ENCODE data around the gene CYP27A1. TPM values are rescaled to one million over a fixed set of nuclear protein-coding genes. Genes with fewer than 3 reads are reported as not detected.

CYP27A1 gene
- total RNA-seq, 1 donor = 25.0 TPM

DNA sequence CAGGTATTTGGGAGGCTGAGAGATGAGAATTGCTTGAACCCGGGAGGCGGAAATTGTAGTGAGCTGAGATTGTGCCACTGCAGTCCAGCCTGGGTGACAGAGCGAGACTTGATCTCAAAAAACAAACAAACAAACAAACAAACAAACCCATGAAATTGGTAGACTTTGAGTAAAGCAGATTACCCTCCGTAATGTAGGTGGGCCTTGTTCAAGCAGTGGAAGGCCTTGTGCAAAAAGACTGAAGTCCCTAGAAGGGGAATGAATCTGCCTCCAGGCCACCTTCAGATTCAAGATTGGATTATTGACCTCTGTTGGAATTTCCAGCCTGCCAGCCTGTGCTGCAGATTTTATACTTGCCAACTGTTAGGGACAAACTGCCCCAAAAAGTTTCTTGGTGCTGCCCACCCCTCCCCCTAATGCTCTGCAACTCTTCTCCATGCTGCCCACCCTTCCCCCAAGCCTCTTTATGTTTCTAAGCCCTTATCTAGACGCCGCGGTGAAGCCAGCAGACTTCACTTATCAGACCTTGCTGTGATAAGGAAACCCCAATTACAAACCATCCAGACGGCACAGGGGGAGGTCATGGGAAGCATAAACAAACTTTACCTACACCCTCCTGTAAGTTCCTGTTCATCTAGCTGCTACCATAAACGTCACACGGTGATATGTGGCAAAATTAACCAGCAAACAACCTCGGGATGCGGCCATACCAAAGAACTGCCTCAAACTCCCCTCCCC, 17.0 kb downstream of the CYP27A1 start:
- no peak overlapping the region for H2AFZ ChIP-seq (ENCODE audit: low read length)
- H3K4me1 ChIP-seq (ENCODE audit: insufficient read depth, low read length) = no peaks in the 10 kb centered on the region
- H3K79me2 ChIP-seq (ENCODE audit: insufficient read depth, low read length) = no peaks in the 10 kb centered on the region
- H4K20me1 ChIP-seq (ENCODE audit: insufficient read depth, low read length) = peaks cover 5% of the 10 kb centered on the region
- peaks cover 2% of the 10 kb centered on the region for H3K27me3 ChIP-seq (ENCODE audit: insufficient read depth, low read length)
- H3K4me3 ChIP-seq (ENCODE audit: insufficient read depth, low read length) = no peak overlapping the region
- no peaks in the 10 kb centered on the region for H3K9me3 ChIP-seq (ENCODE audit: low read depth, low read length)
- no peaks in the 10 kb centered on the region for H3K36me3 ChIP-seq (ENCODE audit: insufficient read depth, low read length)
- no peak overlapping the region for H3K27ac ChIP-seq (ENCODE audit: low read depth, low read length)
- TF ChIP-seq, protein P1, sequence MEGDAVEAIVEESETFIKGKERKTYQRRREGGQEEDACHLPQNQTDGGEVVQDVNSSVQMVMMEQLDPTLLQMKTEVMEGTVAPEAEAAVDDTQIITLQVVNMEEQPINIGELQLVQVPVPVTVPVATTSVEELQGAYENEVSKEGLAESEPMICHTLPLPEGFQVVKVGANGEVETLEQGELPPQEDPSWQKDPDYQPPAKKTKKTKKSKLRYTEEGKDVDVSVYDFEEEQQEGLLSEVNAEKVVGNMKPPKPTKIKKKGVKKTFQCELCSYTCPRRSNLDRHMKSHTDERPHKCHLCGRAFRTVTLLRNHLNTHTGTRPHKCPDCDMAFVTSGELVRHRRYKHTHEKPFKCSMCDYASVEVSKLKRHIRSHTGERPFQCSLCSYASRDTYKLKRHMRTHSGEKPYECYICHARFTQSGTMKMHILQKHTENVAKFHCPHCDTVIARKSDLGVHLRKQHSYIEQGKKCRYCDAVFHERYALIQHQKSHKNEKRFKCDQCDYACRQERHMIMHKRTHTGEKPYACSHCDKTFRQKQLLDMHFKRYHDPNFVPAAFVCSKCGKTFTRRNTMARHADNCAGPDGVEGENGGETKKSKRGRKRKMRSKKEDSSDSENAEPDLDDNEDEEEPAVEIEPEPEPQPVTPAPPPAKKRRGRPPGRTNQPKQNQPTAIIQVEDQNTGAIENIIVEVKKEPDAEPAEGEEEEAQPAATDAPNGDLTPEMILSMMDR (IDR thresholded peaks at IDR 0.05; ENCODE audit: extremely low read depth, low read depth, low read length) = no peak
- DNase-seq (ENCODE audit: insufficient read length, low spot score, missing footprints) = no peak
- H3K4me2 ChIP-seq (ENCODE audit: insufficient read depth, low read length) = no peak overlapping the region

DNA sequence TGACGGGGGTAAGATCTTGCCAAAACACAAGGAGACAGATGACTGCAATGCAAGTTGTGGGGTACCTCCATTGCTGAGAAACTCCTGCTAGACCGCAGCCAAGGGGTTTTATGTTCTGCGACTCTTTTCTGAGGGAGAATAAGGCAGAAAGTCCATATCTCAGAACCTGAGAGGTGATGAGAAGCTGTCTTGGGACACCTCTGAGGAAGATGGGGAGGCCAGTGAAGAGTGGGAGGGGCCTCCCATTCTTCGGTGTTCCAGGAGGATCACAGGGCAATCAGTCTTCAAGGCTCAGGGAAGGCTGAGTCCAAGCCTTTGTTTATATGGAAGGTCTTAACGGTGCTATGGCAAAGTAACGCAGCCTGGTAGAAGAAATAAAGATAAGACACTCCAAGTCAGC, 18.0 kb downstream of the CYP27A1 start:
- Histone ChIP-seq H3K9me3 (ENCODE audit: low read depth, low read length) (no peaks in the 10 kb centered on the region), H3K4me1 (ENCODE audit: insufficient read depth, low read length) (peaks cover under 1% of the 10 kb centered on the region), H3K79me2 (ENCODE audit: insufficient read depth, low read length) (no peaks in the 10 kb centered on the region), H3K4me3 (ENCODE audit: insufficient read depth, low read length) (no peak overlapping the region), H3K4me2 (ENCODE audit: insufficient read depth, low read length) (no peak overlapping the region), H4K20me1 (ENCODE audit: insufficient read depth, low read length) (no peaks in the 10 kb centered on the region), H3K27ac (ENCODE audit: low read depth, low read length) (no peak overlapping the region), H3K36me3 (ENCODE audit: insufficient read depth, low read length) (no peaks in the 10 kb centered on the region), H2AFZ (ENCODE audit: low read length) (no peak overlapping the region), H3K27me3 (ENCODE audit: insufficient read depth, low read length) (peaks cover 2% of the 10 kb centered on the region)
- no peak for DNase-seq (ENCODE audit: insufficient read length, low spot score, missing footprints)
- TF ChIP-seq, protein P1 (IDR thresholded peaks at IDR 0.05; ENCODE audit: extremely low read depth, low read depth, low read length) = no peak

DNA sequence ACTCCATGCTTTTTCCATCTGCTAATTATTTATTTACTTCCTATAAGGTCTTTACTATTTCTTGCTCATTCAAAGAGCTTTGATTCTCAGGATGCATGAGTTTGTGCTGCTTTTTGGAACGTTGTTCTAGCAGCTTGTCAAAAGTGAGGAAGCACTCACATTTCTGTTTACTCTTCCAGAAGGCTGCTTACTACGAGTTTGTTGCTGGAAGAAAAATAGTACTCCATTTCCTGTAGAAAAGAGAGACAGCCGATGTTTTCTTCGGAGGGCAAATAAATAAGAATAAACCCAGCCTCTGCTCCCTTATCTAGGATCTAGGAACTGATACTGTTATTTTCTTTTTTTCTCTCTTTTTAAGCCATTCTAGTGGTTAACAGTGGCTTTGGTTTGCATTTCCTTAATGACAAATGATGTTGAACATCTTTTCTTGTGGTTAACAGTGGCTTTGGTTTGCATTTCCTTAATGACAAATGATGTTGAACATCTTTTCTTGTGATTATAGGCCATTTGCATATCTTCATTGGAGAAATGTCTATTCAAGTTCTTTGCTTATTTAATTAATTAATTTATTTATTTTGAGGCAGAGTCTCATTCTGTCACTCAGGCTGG, 20.5 kb downstream of the CYP27A1 start:
- no peak overlapping the region for H3K4me2 ChIP-seq (ENCODE audit: insufficient read depth, low read length)
- no peaks in the 10 kb centered on the region for H3K36me3 ChIP-seq (ENCODE audit: insufficient read depth, low read length)
- H3K4me1 ChIP-seq (ENCODE audit: insufficient read depth, low read length) = peaks cover 16% of the 10 kb centered on the region
- H3K79me2 ChIP-seq (ENCODE audit: insufficient read depth, low read length) = no peaks in the 10 kb centered on the region
- no peaks in the 10 kb centered on the region for H3K9me3 ChIP-seq (ENCODE audit: low read depth, low read length)
- H3K27ac ChIP-seq (ENCODE audit: low read depth, low read length) = no peak overlapping the region
- no peak overlapping the region for H3K4me3 ChIP-seq (ENCODE audit: insufficient read depth, low read length)
- H4K20me1 ChIP-seq (ENCODE audit: insufficient read depth, low read length) = no peaks in the 10 kb centered on the region
- H3K27me3 ChIP-seq (ENCODE audit: insufficient read depth, low read length) = no peaks in the 10 kb centered on the region
- H2AFZ ChIP-seq (ENCODE audit: low read length) = no peak overlapping the region
- no peak for DNase-seq (ENCODE audit: insufficient read length, low spot score, missing footprints)
- TF ChIP-seq, protein P1 (IDR thresholded peaks at IDR 0.05; ENCODE audit: extremely low read depth, low read depth, low read length) = no peak

DNA sequence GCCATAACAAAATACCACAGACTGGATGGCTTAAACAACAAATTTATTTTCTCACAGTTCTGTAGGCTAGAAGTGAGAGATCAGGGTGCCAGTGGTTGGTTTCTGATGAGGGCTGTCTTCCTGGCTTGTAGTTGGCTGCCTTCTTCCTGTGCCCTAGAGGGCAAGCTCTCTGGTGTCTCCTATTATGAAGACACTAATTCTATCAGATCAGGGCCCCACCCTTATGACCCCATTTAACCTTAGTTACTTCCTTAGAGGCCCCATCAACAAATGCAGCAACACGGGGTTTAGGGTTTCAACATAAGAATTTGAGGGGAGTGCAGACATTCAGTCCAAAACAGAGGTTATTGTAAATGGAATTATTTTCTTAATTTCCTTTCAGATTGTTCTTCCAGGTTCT, 22.9 kb downstream of the CYP27A1 start:
- H3K9me3 ChIP-seq (ENCODE audit: low read depth, low read length) = no peaks in the 10 kb centered on the region
- no peak for DNase-seq (ENCODE audit: insufficient read length, low spot score, missing footprints)
- no peak overlapping the region for H2AFZ ChIP-seq (ENCODE audit: low read length)
- no peaks in the 10 kb centered on the region for H3K79me2 ChIP-seq (ENCODE audit: insufficient read depth, low read length)
- TF ChIP-seq, protein P1 (IDR thresholded peaks at IDR 0.05; ENCODE audit: extremely low read depth, low read depth, low read length) = no peak
- no peak overlapping the region for H3K4me2 ChIP-seq (ENCODE audit: insufficient read depth, low read length)
- peaks cover 16% of the 10 kb centered on the region for H3K4me1 ChIP-seq (ENCODE audit: insufficient read depth, low read length)
- H4K20me1 ChIP-seq (ENCODE audit: insufficient read depth, low read length) = no peaks in the 10 kb centered on the region
- no peak overlapping the region for H3K4me3 ChIP-seq (ENCODE audit: insufficient read depth, low read length)
- no peak overlapping the region for H3K27ac ChIP-seq (ENCODE audit: low read depth, low read length)
- peaks cover 13% of the 10 kb centered on the region for H3K27me3 ChIP-seq (ENCODE audit: insufficient read depth, low read length)
- no peaks in the 10 kb centered on the region for H3K36me3 ChIP-seq (ENCODE audit: insufficient read depth, low read length)

All from osteoblast (primary cell).